ENCODE results near the gene BRSK1.

The BRSK1 gene

GRCh38 chr19:55275851-55276719 lies 7.7 kb upstream of the BRSK1 start:
- TF ChIP-seq GATA2 (IDR thresholded peaks at IDR 0.05; ENCODE audit: low read depth, low read length) = no peak
- no peak for TF ChIP-seq GATA3 (IDR thresholded peaks at IDR 0.05; ENCODE audit: low read depth, low read length)

DNA sequence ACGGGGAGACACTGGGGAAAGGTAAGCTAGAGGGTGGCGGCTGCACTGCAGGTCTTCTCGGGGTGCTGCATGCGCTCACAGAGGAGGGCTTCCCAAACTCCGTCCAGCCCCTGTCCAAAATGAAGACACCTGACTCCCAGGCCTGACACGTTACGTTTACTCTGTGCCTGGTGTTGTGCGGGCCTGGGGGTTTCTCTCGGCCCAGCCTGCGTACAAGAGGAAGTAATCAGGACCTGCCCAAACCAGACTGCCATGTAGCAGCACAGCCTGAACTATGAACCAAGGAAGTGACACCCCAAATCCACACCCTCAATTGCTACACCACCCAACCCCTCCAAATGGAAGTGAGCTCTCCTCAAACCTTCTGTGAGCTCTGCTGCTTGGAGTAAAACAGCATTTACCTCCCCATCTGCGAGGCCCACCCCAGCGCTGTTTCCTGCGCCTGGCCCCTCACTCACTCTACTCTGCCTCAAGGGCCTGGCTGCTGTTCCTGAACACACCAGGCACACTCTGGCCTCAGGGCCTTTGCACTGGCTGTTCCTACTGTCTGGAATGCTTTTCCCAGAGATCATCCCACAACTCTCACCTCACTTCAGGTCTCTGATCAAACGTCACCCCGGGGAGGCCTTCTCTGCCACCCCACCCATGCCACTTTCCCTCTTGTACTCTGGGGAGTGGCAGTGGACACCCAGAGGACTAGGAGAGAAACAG lies 6.9 kb upstream of the BRSK1 start:
- no peak for TF ChIP-seq GATA2 (IDR thresholded peaks at IDR 0.05; ENCODE audit: low read depth, low read length)
- no peak for TF ChIP-seq GATA3 (IDR thresholded peaks at IDR 0.05; ENCODE audit: low read depth, low read length)

GRCh38 chr19:55277494-55277893 lies 6.3 kb upstream of the BRSK1 start:
- no peak for TF ChIP-seq GATA2 (IDR thresholded peaks at IDR 0.05; ENCODE audit: low read depth, low read length)
- no peak for TF ChIP-seq GATA3 (IDR thresholded peaks at IDR 0.05; ENCODE audit: low read depth, low read length)

DNA sequence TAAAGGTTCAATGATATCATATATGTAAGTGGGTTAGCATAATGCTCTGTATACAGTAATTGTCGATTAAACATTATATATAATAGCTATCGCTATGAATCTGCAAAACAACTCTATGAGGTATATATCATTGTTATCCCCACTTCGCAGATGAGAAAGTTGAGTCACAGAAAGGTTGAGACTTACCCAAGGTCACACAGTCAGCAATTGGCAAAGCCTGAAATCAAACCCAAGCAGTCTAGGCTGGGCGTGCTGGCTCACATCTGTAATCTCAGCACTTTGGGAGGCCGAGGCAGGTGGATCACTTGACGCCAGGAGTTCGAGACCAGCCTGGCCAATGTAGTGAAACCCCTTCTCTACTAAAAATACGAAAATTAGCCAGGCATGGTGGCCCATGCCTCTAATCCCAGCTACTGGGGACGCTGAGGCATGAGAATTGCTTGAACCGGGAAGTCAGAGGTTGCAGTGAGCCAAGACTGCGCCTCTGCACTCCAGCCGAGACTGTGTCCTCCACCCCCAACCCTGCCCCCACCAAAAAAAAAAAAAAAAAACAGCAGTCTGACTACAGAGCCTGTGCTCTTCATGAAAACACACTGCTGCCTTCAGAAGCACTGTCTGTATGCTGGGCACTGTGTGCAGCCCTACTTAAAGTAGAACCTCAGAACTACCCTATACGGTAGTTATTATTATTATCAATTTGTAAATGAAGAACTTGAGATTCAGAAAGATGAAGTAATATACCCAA lies 5.2 kb upstream of the BRSK1 start:
- TF ChIP-seq GATA3 (IDR thresholded peaks at IDR 0.05; ENCODE audit: low read depth, low read length) (no peak), GATA2 (IDR thresholded peaks at IDR 0.05; ENCODE audit: low read depth, low read length) (no peak)

- no peak for TF ChIP-seq GATA3 (IDR thresholded peaks at IDR 0.05; ENCODE audit: low read depth, low read length)
- no peak for TF ChIP-seq GATA2 (IDR thresholded peaks at IDR 0.05; ENCODE audit: low read depth, low read length)
Observed at GRCh38 chr19:55279340-55279739, 4.5 kb upstream of the BRSK1 start.

- TF ChIP-seq GATA2 (IDR thresholded peaks at IDR 0.05; ENCODE audit: low read depth, low read length) (no peak), GATA3 (IDR thresholded peaks at IDR 0.05; ENCODE audit: low read depth, low read length) (no peak)
Observed at GRCh38 chr19:55279770-55280643, 3.8 kb upstream of the BRSK1 start, which contains the start of gene HSPBP1. Gene HSPBP1 (minus strand): TSS chr19:55280110. CDS start chr19:55279608, 502 bp downstream.

- TF ChIP-seq GATA3 (IDR thresholded peaks at IDR 0.05; ENCODE audit: low read depth, low read length) (no peak), GATA2 (IDR thresholded peaks at IDR 0.05; ENCODE audit: low read depth, low read length) (no peak)
Observed at GRCh38 chr19:55284405-55285058, 735 bp downstream of the BRSK1 start.

GRCh38 chr19:55285229-55285890 lies 1.6 kb downstream of the BRSK1 start:
- no peak for TF ChIP-seq GATA2 (IDR thresholded peaks at IDR 0.05; ENCODE audit: low read depth, low read length)
- no peak for TF ChIP-seq GATA3 (IDR thresholded peaks at IDR 0.05; ENCODE audit: low read depth, low read length)

DNA sequence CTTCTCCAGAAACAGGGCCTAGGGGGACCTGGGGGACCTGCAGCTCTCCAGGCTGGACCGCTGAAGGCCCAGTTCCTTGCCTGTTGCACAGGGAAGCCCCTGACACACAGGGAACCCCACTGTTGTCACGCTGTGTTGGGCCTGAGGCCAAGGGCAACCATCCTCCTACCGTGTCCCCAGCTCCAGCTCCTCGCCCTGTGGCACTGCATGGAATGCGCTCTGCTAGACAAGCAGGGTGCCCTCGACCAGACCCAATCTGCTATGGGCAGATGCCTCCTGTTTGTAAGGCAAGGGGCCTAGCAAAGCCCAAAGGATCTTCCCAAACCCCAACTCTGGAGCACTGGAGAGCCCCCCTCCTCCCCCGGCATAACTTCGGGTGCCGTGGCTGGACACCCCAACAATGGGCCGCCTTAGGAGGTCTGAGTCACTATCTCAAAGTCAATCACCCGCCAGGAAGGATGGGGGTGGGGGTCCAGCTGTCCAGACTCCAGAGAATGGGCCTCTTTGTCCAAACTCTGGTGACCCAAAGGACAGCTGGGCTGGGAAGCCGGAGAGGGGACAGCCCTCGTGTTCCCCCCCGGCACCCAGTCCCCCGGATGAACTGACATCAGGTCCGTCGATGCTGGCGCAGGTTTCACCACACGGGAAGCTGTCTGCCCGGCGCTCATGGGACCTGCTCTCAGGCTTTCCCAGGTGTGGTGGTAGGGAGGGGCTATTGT lies 3.7 kb downstream of the BRSK1 start:
- TF ChIP-seq GATA3 (IDR thresholded peaks at IDR 0.05; ENCODE audit: low read depth, low read length) (no peak), GATA2 (IDR thresholded peaks at IDR 0.05; ENCODE audit: low read depth, low read length) (no peak)

GRCh38 chr19:55289117-55289796 lies 5.5 kb downstream of the BRSK1 start:
- no peak for TF ChIP-seq GATA2 (IDR thresholded peaks at IDR 0.05; ENCODE audit: low read depth, low read length)
- no peak for TF ChIP-seq GATA3 (IDR thresholded peaks at IDR 0.05; ENCODE audit: low read depth, low read length)

- TF ChIP-seq GATA2 (IDR thresholded peaks at IDR 0.05; ENCODE audit: low read depth, low read length) = no peak
- TF ChIP-seq GATA3 (IDR thresholded peaks at IDR 0.05; ENCODE audit: low read depth, low read length) = no peak
Observed at GRCh38 chr19:55297267-55297666, 13.5 kb downstream of the BRSK1 start.
